H9 (cell line): Measurements from ENCODE around the gene MND1. TPM values are rescaled to one million over a fixed set of nuclear protein-coding genes. Genes with fewer than 3 reads are reported as not detected.

Experiments
- DNase-seq: peaks from one replicate; pipeline ENCODE4 v3.0.0-alpha.2; 2017
- H2AFZ ChIP-seq: one replicate; pipeline ENCODE4 v1.6.1; 2013; ENCODE audit warnings: mild to moderate bottlenecking, low read length, control low read depth, moderate library complexity
- H2AK5ac ChIP-seq: 2 replicates; pipeline ENCODE4 v1.6.1; 2013; ENCODE audit warnings: low read length, control low read depth, mixed read lengths; ENCODE audit not compliant: insufficient read length
- H2BK120ac ChIP-seq: one replicate; pipeline ENCODE4 v1.6.1; 2013; ENCODE audit warnings: low read depth, mild to moderate bottlenecking, low read length, control low read depth, inconsistent platforms; ENCODE audit not compliant: poor library complexity, severe bottlenecking
- H2BK12ac ChIP-seq: 2 replicates; pipeline ENCODE4 v1.6.1; 2013; ENCODE audit warnings: low read length, control low read depth, mixed read lengths, low read depth; ENCODE audit not compliant: insufficient read length
- H2BK15ac ChIP-seq: 2 replicates; pipeline ENCODE4 v1.6.1; 2013; ENCODE audit warnings: low read depth, low read length, control low read depth
- H2BK20ac ChIP-seq: one replicate; pipeline ENCODE4 v1.6.1; 2013; ENCODE audit warnings: low read depth, mild to moderate bottlenecking, low read length, control low read depth, inconsistent platforms; ENCODE audit not compliant: poor library complexity, severe bottlenecking
- H2BK5ac ChIP-seq: 2 replicates; pipeline ENCODE4 v1.6.1; 2013; ENCODE audit warnings: low read length, control low read depth, mixed read lengths; ENCODE audit not compliant: insufficient read length
- H3K14ac ChIP-seq: 2 replicates; pipeline ENCODE4 v1.6.1; 2013; ENCODE audit warnings: low read length, control low read depth; ENCODE audit not compliant: insufficient read depth
- H3K18ac ChIP-seq: 2 replicates; pipeline ENCODE4 v1.6.1; 2013; ENCODE audit warnings: low read depth, mild to moderate bottlenecking, mixed read lengths, low read length, control low read depth; ENCODE audit not compliant: insufficient read length
- H3K23ac ChIP-seq: 2 replicates; pipeline ENCODE4 v1.6.1; 2013; ENCODE audit warnings: low read length, control low read depth, mixed read lengths, low read depth; ENCODE audit not compliant: insufficient read length
- H3K23me2 ChIP-seq: 2 replicates; pipeline ENCODE4 v1.6.1; 2013; ENCODE audit warnings: low read depth, mild to moderate bottlenecking, mixed read lengths, low read length, control low read depth; ENCODE audit not compliant: insufficient read length, poor library complexity, severe bottlenecking
- H3K27ac ChIP-seq: 2 replicates; pipeline ENCODE4 v1.5.1; 2013; ENCODE audit warnings: low read length, control low read depth, mixed read lengths, low read depth; ENCODE audit not compliant: insufficient read length
- H3K27me3 ChIP-seq: 2 replicates; pipeline ENCODE4 v1.6.1; 2013; ENCODE audit warnings: low read length, control low read depth, inconsistent platforms; ENCODE audit not compliant: insufficient read depth
- H3K4ac ChIP-seq: 2 replicates; pipeline ENCODE4 v1.6.1; 2013; ENCODE audit warnings: low read depth, mild to moderate bottlenecking, control low read depth, inconsistent platforms, low read length, moderate library complexity
- H3K4me1 ChIP-seq: 2 replicates; pipeline ENCODE4 v1.6.1; 2013; ENCODE audit warnings: low read length, control low read depth, inconsistent platforms; ENCODE audit not compliant: insufficient read depth
- H3K4me2 ChIP-seq: 2 replicates; pipeline ENCODE4 v1.6.1; 2013; ENCODE audit warnings: low read length, control low read depth, mixed read lengths; ENCODE audit not compliant: insufficient read length, insufficient read depth
- H3K56ac ChIP-seq: 2 replicates; pipeline ENCODE4 v1.6.1; 2013; ENCODE audit warnings: low read depth, mild to moderate bottlenecking, mixed read lengths, low read length, control low read depth; ENCODE audit not compliant: insufficient read length
- H3K79me1 ChIP-seq: 2 replicates; pipeline ENCODE4 v1.6.1; 2013; ENCODE audit warnings: low read depth, mild to moderate bottlenecking, moderate library complexity, low read length, control low read depth, inconsistent platforms; ENCODE audit not compliant: insufficient read depth, poor library complexity, severe bottlenecking
- H3K79me2 ChIP-seq: 2 replicates; pipeline ENCODE4 v1.6.1; 2013; ENCODE audit warnings: low read length, control low read depth, inconsistent platforms; ENCODE audit not compliant: insufficient read depth
- H3K9ac ChIP-seq: 2 replicates; pipeline ENCODE4 v1.6.1; 2013; ENCODE audit warnings: low read length, control low read depth, mixed read lengths; ENCODE audit not compliant: insufficient read length; ENCODE audit errors: extremely low read depth
- H3K9me3 ChIP-seq: one replicate; pipeline ENCODE4 v1.6.1; 2013; ENCODE audit warnings: low read depth, low read length, inconsistent platforms; ENCODE audit not compliant: control insufficient read depth
- H3T11ph ChIP-seq: one replicate; pipeline ENCODE4 v1.6.1; 2013; ENCODE audit warnings: mild to moderate bottlenecking, low read length, control low read depth, inconsistent platforms
- H4K20me1 ChIP-seq: one replicate; pipeline ENCODE4 v1.6.1; 2013; ENCODE audit not compliant: control insufficient read depth, insufficient read length, insufficient read depth
- H4K5ac ChIP-seq: 2 replicates; pipeline ENCODE4 v1.6.1; 2013; ENCODE audit warnings: low read depth, mild to moderate bottlenecking, mixed read lengths, low read length, control low read depth; ENCODE audit not compliant: insufficient read length
- H4K8ac ChIP-seq: replicated peaks from 2 replicates; pipeline ENCODE4 v1.6.1; 2013; ENCODE audit warnings: low read length, control low read depth, mixed read lengths, low read depth; ENCODE audit not compliant: insufficient read length
- H4K91ac ChIP-seq: 2 replicates; pipeline ENCODE4 v1.6.1; 2013; ENCODE audit warnings: low read depth, mild to moderate bottlenecking, moderate library complexity, mixed read lengths, low read length, control low read depth; ENCODE audit not compliant: insufficient read length
- H3K27ac Mint-ChIP-seq, 3 experiments: 2 replicates in 2 of 3; 3 replicates in 1 of 3; pipeline ENCODE4 v1.8.0; 2020 to 2021; ENCODE audit warnings: mixed read lengths in 3 of 3, mild to moderate bottlenecking in 1 of 3, moderate library complexity in 1 of 3
- H3K27me3 Mint-ChIP-seq: 2 replicates; pipeline ENCODE4 v1.8.0; 2021; ENCODE audit warnings: low read depth, mild to moderate bottlenecking, moderate library complexity, mixed read lengths
- H3K36me3 Mint-ChIP-seq, 3 experiments: 2 replicates in 2 of 3; 3 replicates in 1 of 3; pipeline ENCODE4 v1.8.0; 2020 to 2021; ENCODE audit warnings: low read depth in 3 of 3, mixed read lengths in 3 of 3; ENCODE audit not compliant: insufficient read depth in 1 of 3
- H3K4me1 Mint-ChIP-seq, 2 experiments: 2 replicates each; pipeline ENCODE4 v1.8.0; 2020; ENCODE audit warnings: mixed read lengths in 2 of 2
- H3K4me3 Mint-ChIP-seq, 2 experiments: 2 replicates in 1 of 2; 3 replicates in 1 of 2; pipeline ENCODE4 v1.8.0; 2020 to 2021; ENCODE audit warnings: mild to moderate bottlenecking in 2 of 2, mixed read lengths in 2 of 2, moderate library complexity in 1 of 2
- H3K9me3 Mint-ChIP-seq, 2 experiments: 2 replicates in 1 of 2; 3 replicates in 1 of 2; pipeline ENCODE4 v1.8.0; 2020; ENCODE audit warnings: mild to moderate bottlenecking in 2 of 2, mixed read lengths in 2 of 2, moderate library complexity in 1 of 2
- WGBS: extraction: QIAGEN DNeasy Blood & Tissue Kit; methylation state at CpG from one replicate; pipeline ENCODE4 v1.1.7; 2013; ENCODE audit warnings: missing lambda C conversion rate, low lambda C conversion rate, mixed read lengths; ENCODE audit not compliant: insufficient read length; ENCODE audit errors: extremely low coverage; 5-methylcytosine and 5-hydroxymethylcytosine counted together
- total RNA-seq: library from RNA; stranded (reverse); gene quantifications from 2 replicates; pipeline ENCODE4 v1.2.1, GENCODE V29; 2021
- TF ChIP-seq, protein P1 (sequence below): fragments of 200-600 bp; sonication (generic); conservative IDR thresholded peaks from 3 replicates; pipeline ENCODE4 v1.8.0; 2021; ENCODE audit warnings: antibody characterized with exemption, mild to moderate bottlenecking

Gene MND1
- total RNA-seq, 1 experiment from 2014 or later, result 21.0 TPM

DNA sequence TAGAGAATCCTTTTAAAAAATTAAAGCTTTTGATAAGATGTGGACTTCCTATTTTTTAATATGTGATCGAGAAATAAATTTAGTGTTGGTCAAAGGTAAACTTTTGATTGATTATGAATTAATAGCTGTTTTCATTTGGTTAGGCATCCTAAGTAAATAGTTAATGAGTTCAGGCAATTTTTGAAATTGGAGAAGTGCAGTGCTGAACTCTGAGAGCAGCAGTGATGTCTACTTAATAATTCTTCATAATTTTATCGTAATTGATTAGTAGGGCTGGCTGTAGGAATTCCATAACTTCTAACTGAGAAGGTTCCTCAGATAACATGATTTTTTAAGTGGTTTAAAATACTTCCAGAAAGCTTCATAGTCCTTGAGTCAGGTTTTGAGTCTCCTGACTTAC, 1.5 kb downstream of the MND1 start:
- H3K27ac ChIP-seq, result no peak overlapping the region
- H2BK5ac ChIP-seq, result no peak overlapping the region
- no peak overlapping the region for H2BK15ac ChIP-seq
- H4K5ac ChIP-seq, result no peak overlapping the region
- no peak overlapping the region for H2BK12ac ChIP-seq
- peak overlapping the region; percentile 90 for H3K4me2 ChIP-seq
- no peak overlapping the region for H2BK120ac ChIP-seq
- H3K27me3 ChIP-seq, result no peaks in the 10 kb centered on the region
- Mint-ChIP-seq H3K4me1 (peaks cover 29 to 37% of the 10 kb centered on the region in 2 experiments), H3K36me3 (peaks cover 3 to 5% (median 3%) of the 10 kb centered on the region in 3 experiments; a peak in 4 of 7 replicates), H3K4me3 (peak overlapping the region; percentile 83 to 88), H3K27ac (no peak overlapping the region), H3K27me3 (peaks cover 3% of the 10 kb centered on the region; the same call in 1 of the 2 replicates), H3K9me3 (no peaks in the 10 kb centered on the region)
- TF ChIP-seq, protein P1, sequence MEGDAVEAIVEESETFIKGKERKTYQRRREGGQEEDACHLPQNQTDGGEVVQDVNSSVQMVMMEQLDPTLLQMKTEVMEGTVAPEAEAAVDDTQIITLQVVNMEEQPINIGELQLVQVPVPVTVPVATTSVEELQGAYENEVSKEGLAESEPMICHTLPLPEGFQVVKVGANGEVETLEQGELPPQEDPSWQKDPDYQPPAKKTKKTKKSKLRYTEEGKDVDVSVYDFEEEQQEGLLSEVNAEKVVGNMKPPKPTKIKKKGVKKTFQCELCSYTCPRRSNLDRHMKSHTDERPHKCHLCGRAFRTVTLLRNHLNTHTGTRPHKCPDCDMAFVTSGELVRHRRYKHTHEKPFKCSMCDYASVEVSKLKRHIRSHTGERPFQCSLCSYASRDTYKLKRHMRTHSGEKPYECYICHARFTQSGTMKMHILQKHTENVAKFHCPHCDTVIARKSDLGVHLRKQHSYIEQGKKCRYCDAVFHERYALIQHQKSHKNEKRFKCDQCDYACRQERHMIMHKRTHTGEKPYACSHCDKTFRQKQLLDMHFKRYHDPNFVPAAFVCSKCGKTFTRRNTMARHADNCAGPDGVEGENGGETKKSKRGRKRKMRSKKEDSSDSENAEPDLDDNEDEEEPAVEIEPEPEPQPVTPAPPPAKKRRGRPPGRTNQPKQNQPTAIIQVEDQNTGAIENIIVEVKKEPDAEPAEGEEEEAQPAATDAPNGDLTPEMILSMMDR, result no peak
- peaks cover 10% of the 10 kb centered on the region for H3K23me2 ChIP-seq
- H2AK5ac ChIP-seq, result no peak overlapping the region
- H3K14ac ChIP-seq, result no peak overlapping the region
- no peak overlapping the region for H4K91ac ChIP-seq
- WGBS, result 100% methylated on average over 1 of the region's 2 CpGs
- no peak overlapping the region for H3K4ac ChIP-seq
- no peak for DNase-seq
- H3K56ac ChIP-seq, result no peak overlapping the region
- H3K4me1 ChIP-seq, result peaks cover 2% of the 10 kb centered on the region; the same call in 1 of the 2 replicates
- H3K23ac ChIP-seq, result no peak overlapping the region
- H3K79me1 ChIP-seq, result peaks cover 5% of the 10 kb centered on the region
- no peak overlapping the region for H3T11ph ChIP-seq
- no peak overlapping the region for H3K9ac ChIP-seq
- peaks cover 10% of the 10 kb centered on the region; the same call in 1 of the 2 replicates for H3K79me2 ChIP-seq
- H3K9me3 ChIP-seq, result no peaks in the 10 kb centered on the region
- no peak overlapping the region for H2BK20ac ChIP-seq
- no peak overlapping the region for H3K18ac ChIP-seq
- H4K20me1 ChIP-seq, result no peaks in the 10 kb centered on the region
- H2AFZ ChIP-seq, result no peak overlapping the region
- no peak overlapping the region for H4K8ac ChIP-seq
